GM10266 (cell line): Measurements from ENCODE around the gene TSPY9.
"Not testable (repeated sequence)": the region's sequence is repeated elsewhere in the genome, so short reads cannot be mapped to it uniquely, and the experiment has no call there.

Experiments
- DNase-seq: peaks from one replicate; pipeline ENCODE4 v3.0.0; 2012; ENCODE audit errors: extremely low spot score

TSPY9 gene, protein sequence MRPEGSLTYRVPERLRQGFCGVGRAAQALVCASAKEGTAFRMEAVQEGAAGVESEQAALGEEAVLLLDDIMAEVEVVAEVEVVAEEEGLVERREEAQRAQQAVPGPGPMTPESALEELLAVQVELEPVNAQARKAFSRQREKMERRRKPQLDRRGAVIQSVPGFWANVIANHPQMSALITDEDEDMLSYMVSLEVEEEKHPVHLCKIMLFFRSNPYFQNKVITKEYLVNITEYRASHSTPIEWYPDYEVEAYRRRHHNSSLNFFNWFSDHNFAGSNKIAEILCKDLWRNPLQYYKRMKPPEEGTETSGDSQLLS

DNA sequence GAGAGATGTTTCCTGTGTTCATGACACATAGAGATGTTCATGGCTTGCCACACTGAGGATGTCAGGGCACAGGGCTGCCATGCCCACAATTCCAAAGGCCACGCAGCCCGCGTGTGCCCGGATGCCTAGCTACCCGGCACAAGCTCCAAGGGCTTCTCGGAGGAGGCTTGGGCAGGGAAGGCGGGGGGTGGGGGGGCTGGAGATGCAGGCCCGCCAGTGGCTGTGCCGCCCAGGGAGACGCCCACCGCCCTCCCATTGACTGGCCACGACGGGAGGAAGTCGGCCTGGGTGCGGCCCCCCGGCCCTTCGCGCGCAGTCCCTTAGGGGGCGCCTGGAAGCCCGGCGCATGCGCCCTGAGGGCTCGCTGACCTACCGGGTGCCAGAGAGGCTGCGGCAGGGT, at the start of gene TSPY9:
Gene TSPY9, plus strand, starts transcription at position 301 of the 400 bp plus-strand sequence. Its CDS starts 46 bp downstream, at position 347.
- DNase-seq: not testable (repeated sequence)

DNA sequence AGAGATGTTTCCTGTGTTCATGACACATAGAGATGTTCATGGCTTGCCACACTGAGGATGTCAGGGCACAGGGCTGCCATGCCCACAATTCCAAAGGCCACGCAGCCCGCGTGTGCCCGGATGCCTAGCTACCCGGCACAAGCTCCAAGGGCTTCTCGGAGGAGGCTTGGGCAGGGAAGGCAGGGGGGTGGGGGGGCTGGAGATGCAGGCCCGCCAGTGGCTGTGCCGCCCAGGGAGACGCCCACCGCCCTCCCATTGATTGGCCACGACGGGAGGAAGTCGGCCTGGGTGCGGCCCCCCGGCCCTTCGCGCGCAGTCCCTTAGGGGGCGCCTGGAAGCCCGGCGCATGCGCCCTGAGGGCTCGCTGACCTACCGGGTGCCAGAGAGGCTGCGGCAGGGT, 20.4 kb upstream of the TSPY9 start, which contains the start of gene TSPY1:
Gene TSPY1, plus strand, starts transcription at position 301 of the 400 bp plus-strand sequence. Its CDS starts 46 bp downstream, at position 347.
- DNase-seq: not testable (repeated sequence)

DNA sequence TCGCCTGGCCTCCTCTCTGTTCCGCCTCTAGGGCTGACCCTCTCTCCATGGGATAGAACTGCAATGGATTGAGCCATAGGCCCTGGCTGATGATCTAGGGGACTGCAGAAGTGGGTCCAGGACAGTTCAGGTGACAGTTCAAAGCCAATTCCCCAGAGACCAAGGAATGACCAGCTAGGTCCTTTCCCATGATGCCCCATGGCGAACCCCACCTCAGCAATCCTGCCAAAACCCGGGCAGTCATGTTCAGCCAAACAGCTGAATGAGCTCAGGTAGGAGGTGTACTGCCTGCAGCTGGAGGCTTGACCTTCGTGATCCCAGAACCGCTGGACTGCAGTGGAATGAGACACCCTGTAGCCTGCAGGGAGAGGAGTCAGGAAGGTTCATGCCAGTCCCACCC, 17.3 kb downstream of the TSPY9 start:
- not testable (repeated sequence) for DNase-seq

DNA sequence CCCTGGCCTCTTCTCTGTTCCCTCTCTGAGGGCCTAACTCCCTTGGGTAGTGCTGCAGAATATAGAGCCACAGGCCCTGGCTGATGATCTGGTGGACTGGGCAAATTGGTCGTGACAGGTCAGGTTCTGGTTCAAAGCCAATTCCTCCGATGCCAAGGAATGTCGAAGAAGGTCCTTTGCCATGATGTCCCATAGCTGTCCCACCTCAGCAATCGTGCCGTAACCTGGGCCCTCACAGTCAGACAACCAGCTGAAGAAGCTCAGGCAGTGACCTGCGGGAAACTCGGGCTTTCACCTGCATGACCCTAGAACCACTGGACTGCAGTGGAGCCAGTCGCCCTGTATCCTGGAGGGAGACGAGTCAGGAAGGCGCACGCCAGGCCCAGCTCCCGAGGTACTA, 29.2 kb downstream of the TSPY9 start:
- DNase-seq: not testable (repeated sequence)

DNA sequence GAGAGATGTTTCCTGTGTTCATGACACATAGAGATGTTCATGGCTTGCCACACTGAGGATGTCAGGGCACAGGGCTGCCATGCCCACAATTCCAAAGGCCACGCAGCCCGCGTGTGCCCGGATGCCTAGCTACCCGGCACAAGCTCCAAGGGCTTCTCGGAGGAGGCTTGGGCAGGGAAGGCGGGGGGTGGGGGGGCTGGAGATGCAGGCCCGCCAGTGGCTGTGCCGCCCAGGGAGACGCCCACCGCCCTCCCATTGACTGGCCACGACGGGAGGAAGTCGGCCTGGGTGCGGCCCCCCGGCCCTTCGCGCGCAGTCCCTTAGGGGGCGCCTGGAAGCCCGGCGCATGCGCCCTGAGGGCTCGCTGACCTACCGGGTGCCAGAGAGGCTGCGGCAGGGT, 40.5 kb downstream of the TSPY9 start, which contains the start of gene TSPY10:
Gene TSPY10, plus strand, starts transcription at position 301 of the 400 bp plus-strand sequence. Its CDS starts 46 bp downstream, at position 347.
- not testable (repeated sequence) for DNase-seq
